ENCODE measurements around the gene GRIA1.

The GRIA1 gene

GRCh38 chr5:153496835-153497234, 6.4 kb downstream of the GRIA1 start:
- Histone ChIP-seq H3K9ac (ENCODE audit: low read depth in 1 of 2, low read length in 2 of 2) (no peak overlapping the region), H3K4me3 (ENCODE audit: low read depth in 1 of 2, low read length in 2 of 2) (no peak overlapping the region), H3K27me3 (ENCODE audit: control insufficient read depth in 1 of 2, insufficient read depth in 2 of 2, low read length in 2 of 2) (peaks cover 0 to 5% of the 10 kb centered on the region in 2 donors)

GRCh38 chr5:153498516-153498915, 8.0 kb downstream of the GRIA1 start:
- Histone ChIP-seq H3K9ac (ENCODE audit: low read depth in 1 of 2, low read length in 2 of 2) (no peak overlapping the region), H3K4me3 (ENCODE audit: low read depth in 1 of 2, low read length in 2 of 2) (no peak overlapping the region), H3K4me1 (ENCODE audit: control insufficient read depth in 1 of 2, insufficient read depth in 2 of 2, low read length in 2 of 2) (no peaks in the 10 kb centered on the region), H3K9me3 (ENCODE audit: control insufficient read depth in 1 of 2, low read length in 2 of 2) (no peaks in the 10 kb centered on the region), H3K27me3 (ENCODE audit: control insufficient read depth in 1 of 2, insufficient read depth in 2 of 2, low read length in 2 of 2) (no peaks in the 10 kb centered on the region), H3K27ac (ENCODE audit: low read depth, low read length) (no peak overlapping the region), H3K36me3 (ENCODE audit: control insufficient read depth in 1 of 2, insufficient read depth in 2 of 2, low read length in 2 of 2) (no peaks in the 10 kb centered on the region)

More at GRCh38 chr5:153496835-153497234, 6.4 kb downstream of the GRIA1 start:
- H3K36me3 ChIP-seq (ENCODE audit: control insufficient read depth in 1 of 2, insufficient read depth in 2 of 2, low read length in 2 of 2): no peaks in the 10 kb centered on the region
- H3K9me3 ChIP-seq (ENCODE audit: control insufficient read depth in 1 of 2, low read length in 2 of 2): no peaks in the 10 kb centered on the region
- no peaks in the 10 kb centered on the region for H3K4me1 ChIP-seq (ENCODE audit: control insufficient read depth in 1 of 2, insufficient read depth in 2 of 2, low read length in 2 of 2)
- no peak overlapping the region for H3K27ac ChIP-seq (ENCODE audit: low read depth, low read length)

DNA sequence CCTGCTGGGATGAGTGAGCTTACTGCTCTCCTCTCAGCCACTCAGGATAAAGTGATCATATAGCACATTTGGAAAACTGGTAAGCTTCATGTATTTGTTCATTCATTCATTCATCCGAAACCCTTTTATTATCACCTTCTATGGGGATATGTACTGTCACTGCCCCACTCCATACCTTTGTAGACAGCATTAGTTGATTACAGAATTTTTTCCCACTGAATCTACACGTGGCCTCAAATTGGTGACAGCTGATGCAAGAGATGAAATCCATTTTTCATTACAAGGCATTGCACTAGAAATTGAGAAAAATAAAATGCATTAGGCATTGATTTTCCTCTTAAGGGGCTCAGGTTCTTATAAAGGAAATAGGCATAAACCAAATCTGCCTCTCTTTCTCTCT, 9.7 kb downstream of the GRIA1 start:
- Histone ChIP-seq H3K27me3 (ENCODE audit: control insufficient read depth in 1 of 2, insufficient read depth in 2 of 2, low read length in 2 of 2) (no peaks in the 10 kb centered on the region), H3K9me3 (ENCODE audit: control insufficient read depth in 1 of 2, low read length in 2 of 2) (no peaks in the 10 kb centered on the region), H3K4me3 (ENCODE audit: low read depth in 1 of 2, low read length in 2 of 2) (no peak overlapping the region), H3K27ac (ENCODE audit: low read depth, low read length) (no peak overlapping the region), H3K9ac (ENCODE audit: low read depth in 1 of 2, low read length in 2 of 2) (no peak overlapping the region), H3K36me3 (ENCODE audit: control insufficient read depth in 1 of 2, insufficient read depth in 2 of 2, low read length in 2 of 2) (no peaks in the 10 kb centered on the region), H3K4me1 (ENCODE audit: control insufficient read depth in 1 of 2, insufficient read depth in 2 of 2, low read length in 2 of 2) (no peaks in the 10 kb centered on the region)

- no peaks in the 10 kb centered on the region for H3K36me3 ChIP-seq (ENCODE audit: control insufficient read depth in 1 of 2, insufficient read depth in 2 of 2, low read length in 2 of 2)
- H3K9ac ChIP-seq (ENCODE audit: low read depth in 1 of 2, low read length in 2 of 2): no peak overlapping the region
- no peaks in the 10 kb centered on the region for H3K27me3 ChIP-seq (ENCODE audit: control insufficient read depth in 1 of 2, insufficient read depth in 2 of 2, low read length in 2 of 2)
Measured at GRCh38 chr5:153504726-153505125, 14.3 kb downstream of the GRIA1 start.

DNA sequence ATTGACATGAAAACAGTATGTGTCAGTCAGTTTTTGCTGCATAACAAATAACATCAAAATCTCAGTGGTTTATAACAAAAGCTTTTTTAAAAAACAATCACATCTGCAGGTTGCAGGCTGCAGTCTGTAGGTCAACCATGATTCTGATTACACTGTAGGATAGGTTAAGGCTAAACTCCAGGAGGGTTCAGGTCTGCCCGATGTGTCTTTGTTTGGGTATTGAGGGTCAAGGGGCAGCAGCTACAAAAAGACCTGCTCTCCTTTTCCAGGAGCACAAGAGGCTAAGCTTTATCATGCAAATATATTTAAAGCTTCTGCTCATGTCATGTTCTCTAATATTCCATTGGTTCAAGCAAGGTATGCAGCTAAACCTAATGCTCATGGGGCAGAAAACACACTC, 18.2 kb downstream of the GRIA1 start:
- H3K27me3 ChIP-seq (ENCODE audit: control insufficient read depth in 1 of 2, insufficient read depth in 2 of 2, low read length in 2 of 2): no peaks in the 10 kb centered on the region
- H3K9ac ChIP-seq (ENCODE audit: low read depth in 1 of 2, low read length in 2 of 2): no peak overlapping the region
- peaks cover 0 to 2% of the 10 kb centered on the region in 2 donors for H3K9me3 ChIP-seq (ENCODE audit: control insufficient read depth in 1 of 2, low read length in 2 of 2)
- H3K27ac ChIP-seq (ENCODE audit: low read depth, low read length): no peak overlapping the region
- no peaks in the 10 kb centered on the region for H3K4me1 ChIP-seq (ENCODE audit: control insufficient read depth in 1 of 2, insufficient read depth in 2 of 2, low read length in 2 of 2)
- no peaks in the 10 kb centered on the region for H3K36me3 ChIP-seq (ENCODE audit: control insufficient read depth in 1 of 2, insufficient read depth in 2 of 2, low read length in 2 of 2)
- no peak overlapping the region for H3K4me3 ChIP-seq (ENCODE audit: low read depth in 1 of 2, low read length in 2 of 2)

More at GRCh38 chr5:153504726-153505125, 14.3 kb downstream of the GRIA1 start:
- Histone ChIP-seq H3K4me3 (ENCODE audit: low read depth in 1 of 2, low read length in 2 of 2) (no peak overlapping the region), H3K27ac (ENCODE audit: low read depth, low read length) (no peak overlapping the region), H3K4me1 (ENCODE audit: control insufficient read depth in 1 of 2, insufficient read depth in 2 of 2, low read length in 2 of 2) (no peaks in the 10 kb centered on the region), H3K9me3 (ENCODE audit: control insufficient read depth in 1 of 2, low read length in 2 of 2) (no peaks in the 10 kb centered on the region)

DNA sequence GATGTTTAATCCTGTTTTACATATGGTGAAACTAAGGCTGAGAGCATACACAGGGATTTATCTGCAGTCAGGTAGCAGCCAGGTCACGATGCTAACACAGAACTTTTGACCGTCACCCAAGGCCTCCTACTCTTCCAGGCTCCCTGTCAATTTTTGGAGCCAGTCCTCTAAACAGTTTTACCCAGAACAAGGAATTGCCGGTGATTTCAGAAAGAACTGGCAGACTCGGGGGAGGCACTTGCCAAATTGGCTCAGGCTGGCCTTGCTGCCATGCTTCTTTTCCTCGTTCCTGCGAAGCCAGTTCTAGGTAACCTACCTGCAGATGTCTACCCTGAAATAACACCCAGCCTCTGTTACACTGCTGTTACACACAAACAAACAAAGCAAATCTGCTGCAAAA, 21.2 kb downstream of the GRIA1 start:
- Histone ChIP-seq H3K4me3 (ENCODE audit: low read depth in 1 of 2, low read length in 2 of 2) (no peak overlapping the region), H3K9me3 (ENCODE audit: control insufficient read depth in 1 of 2, low read length in 2 of 2) (peaks cover 0 to 2% of the 10 kb centered on the region in 2 donors), H3K4me1 (ENCODE audit: control insufficient read depth in 1 of 2, insufficient read depth in 2 of 2, low read length in 2 of 2) (no peaks in the 10 kb centered on the region), H3K27me3 (ENCODE audit: control insufficient read depth in 1 of 2, insufficient read depth in 2 of 2, low read length in 2 of 2) (no peaks in the 10 kb centered on the region), H3K36me3 (ENCODE audit: control insufficient read depth in 1 of 2, insufficient read depth in 2 of 2, low read length in 2 of 2) (no peaks in the 10 kb centered on the region), H3K27ac (ENCODE audit: low read depth, low read length) (no peak overlapping the region), H3K9ac (ENCODE audit: low read depth in 1 of 2, low read length in 2 of 2) (no peak overlapping the region)

DNA sequence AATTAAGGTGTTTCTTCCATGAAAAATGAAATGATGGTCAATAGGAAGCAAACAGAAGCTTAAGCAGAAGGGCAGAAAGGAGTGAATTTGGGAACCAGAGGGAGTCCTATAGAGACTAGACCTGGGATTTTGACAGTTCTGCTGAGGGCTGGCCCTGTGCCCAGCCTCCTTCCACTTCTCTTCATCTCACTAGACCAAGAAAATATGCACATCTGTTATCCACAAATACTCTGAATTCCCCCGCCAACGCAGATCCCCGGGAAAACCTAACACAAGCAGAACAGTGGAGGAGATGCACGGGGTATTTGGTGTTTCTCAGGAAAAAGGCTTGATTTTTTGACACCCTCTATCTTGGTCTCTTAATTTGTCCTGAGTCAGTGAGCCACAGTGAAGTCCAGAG, 22.7 kb downstream of the GRIA1 start:
- Histone ChIP-seq H3K9ac (ENCODE audit: low read depth in 1 of 2, low read length in 2 of 2) (no peak overlapping the region), H3K27ac (ENCODE audit: low read depth, low read length) (no peak overlapping the region), H3K36me3 (ENCODE audit: control insufficient read depth in 1 of 2, insufficient read depth in 2 of 2, low read length in 2 of 2) (no peaks in the 10 kb centered on the region), H3K27me3 (ENCODE audit: control insufficient read depth in 1 of 2, insufficient read depth in 2 of 2, low read length in 2 of 2) (no peaks in the 10 kb centered on the region), H3K4me1 (ENCODE audit: control insufficient read depth in 1 of 2, insufficient read depth in 2 of 2, low read length in 2 of 2) (no peaks in the 10 kb centered on the region), H3K4me3 (ENCODE audit: low read depth in 1 of 2, low read length in 2 of 2) (no peak overlapping the region), H3K9me3 (ENCODE audit: control insufficient read depth in 1 of 2, low read length in 2 of 2) (peaks cover 0 to 2% of the 10 kb centered on the region in 2 donors)

GRCh38 chr5:153515301-153515700, 24.8 kb downstream of the GRIA1 start:
- no peak overlapping the region for H3K27ac ChIP-seq (ENCODE audit: low read depth, low read length)
- H3K9me3 ChIP-seq (ENCODE audit: control insufficient read depth in 1 of 2, low read length in 2 of 2): peaks cover 0 to 2% of the 10 kb centered on the region in 2 donors
- no peak overlapping the region for H3K4me3 ChIP-seq (ENCODE audit: low read depth in 1 of 2, low read length in 2 of 2)
- no peak overlapping the region for H3K9ac ChIP-seq (ENCODE audit: low read depth in 1 of 2, low read length in 2 of 2)
- no peaks in the 10 kb centered on the region for H3K4me1 ChIP-seq (ENCODE audit: control insufficient read depth in 1 of 2, insufficient read depth in 2 of 2, low read length in 2 of 2)
- no peaks in the 10 kb centered on the region for H3K27me3 ChIP-seq (ENCODE audit: control insufficient read depth in 1 of 2, insufficient read depth in 2 of 2, low read length in 2 of 2)
- H3K36me3 ChIP-seq (ENCODE audit: control insufficient read depth in 1 of 2, insufficient read depth in 2 of 2, low read length in 2 of 2): no peaks in the 10 kb centered on the region

DNA sequence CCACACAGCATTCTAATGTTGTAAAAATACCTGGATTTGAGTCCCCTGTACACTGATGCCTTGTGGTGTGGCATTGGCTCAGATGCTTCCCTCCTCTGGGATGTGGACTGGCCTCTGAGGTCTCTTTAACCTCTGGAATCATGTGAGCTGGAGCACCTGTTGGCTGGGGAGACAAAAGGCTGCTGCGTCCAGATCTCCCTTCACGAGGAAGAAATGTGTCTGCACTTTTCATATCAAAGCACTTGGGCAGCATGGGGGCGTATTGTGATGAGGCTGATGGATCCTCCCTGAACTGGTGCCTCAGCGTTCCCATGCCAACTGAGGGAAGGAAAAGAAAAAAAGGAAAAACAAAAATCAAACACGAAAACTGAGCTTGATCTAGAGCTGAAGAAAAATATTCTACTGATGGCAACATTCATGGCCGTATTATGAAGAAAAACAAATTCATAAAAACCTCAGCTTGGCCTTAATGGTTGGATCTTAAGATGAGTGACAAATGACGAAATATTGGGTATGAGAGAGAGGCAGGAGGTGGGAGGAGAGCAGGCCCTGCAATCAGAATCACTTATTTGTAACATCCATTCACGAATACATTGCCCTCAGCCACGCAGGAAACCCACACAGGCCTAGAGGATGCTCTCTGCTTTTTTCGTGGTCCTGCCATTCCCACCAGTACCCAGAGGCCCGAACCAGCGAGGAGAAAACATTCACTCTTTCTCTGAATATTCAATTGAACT, 26.2 kb downstream of the GRIA1 start:
- Histone ChIP-seq H3K9ac (ENCODE audit: low read depth in 1 of 2, low read length in 2 of 2) (no peak overlapping the region), H3K4me3 (ENCODE audit: low read depth in 1 of 2, low read length in 2 of 2) (no peak overlapping the region), H3K36me3 (ENCODE audit: control insufficient read depth in 1 of 2, insufficient read depth in 2 of 2, low read length in 2 of 2) (no peaks in the 10 kb centered on the region), H3K27ac (ENCODE audit: low read depth, low read length) (no peak overlapping the region), H3K4me1 (ENCODE audit: control insufficient read depth in 1 of 2, insufficient read depth in 2 of 2, low read length in 2 of 2) (no peaks in the 10 kb centered on the region), H3K9me3 (ENCODE audit: control insufficient read depth in 1 of 2, low read length in 2 of 2) (peaks cover 0 to 2% of the 10 kb centered on the region in 2 donors), H3K27me3 (ENCODE audit: control insufficient read depth in 1 of 2, insufficient read depth in 2 of 2, low read length in 2 of 2) (no peaks in the 10 kb centered on the region)

DNA sequence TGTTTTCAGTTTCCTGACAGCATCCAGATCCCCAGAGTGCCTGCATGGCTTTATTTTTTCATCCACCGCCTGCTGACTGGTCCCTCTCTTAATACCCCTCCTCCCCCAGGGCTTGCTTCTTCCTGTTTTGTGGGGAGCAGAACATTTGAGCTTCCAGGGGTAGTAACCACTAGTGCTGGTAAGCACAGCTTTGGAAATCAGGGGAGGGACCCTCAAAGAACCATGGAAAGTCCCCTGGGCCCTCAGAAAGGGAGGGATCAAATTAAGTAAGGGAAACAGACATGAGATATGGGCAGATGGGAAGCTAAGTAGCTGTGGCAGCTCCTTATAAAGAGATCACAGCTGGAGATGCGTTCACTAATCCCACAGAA, 26.8 kb downstream of the GRIA1 start:
- no peak overlapping the region for H3K27ac ChIP-seq (ENCODE audit: low read depth, low read length)
- no peak overlapping the region for H3K9ac ChIP-seq (ENCODE audit: low read depth in 1 of 2, low read length in 2 of 2)
- H3K9me3 ChIP-seq (ENCODE audit: control insufficient read depth in 1 of 2, low read length in 2 of 2): peaks cover 0 to 2% of the 10 kb centered on the region in 2 donors
- no peaks in the 10 kb centered on the region for H3K27me3 ChIP-seq (ENCODE audit: control insufficient read depth in 1 of 2, insufficient read depth in 2 of 2, low read length in 2 of 2)
- H3K36me3 ChIP-seq (ENCODE audit: control insufficient read depth in 1 of 2, insufficient read depth in 2 of 2, low read length in 2 of 2): no peaks in the 10 kb centered on the region
- H3K4me3 ChIP-seq (ENCODE audit: low read depth in 1 of 2, low read length in 2 of 2): no peak overlapping the region
- H3K4me1 ChIP-seq (ENCODE audit: control insufficient read depth in 1 of 2, insufficient read depth in 2 of 2, low read length in 2 of 2): no peaks in the 10 kb centered on the region

All from duodenal mucosa (tissue), 2 donors.